ENCODE results near the gene BABAM2. TPM values are rescaled to one million over a fixed set of nuclear protein-coding genes. Genes with fewer than 3 reads are reported as not detected.
A peak's percentile ranks its signal among the peaks of the same experiment; 100 is the strongest.

Gene BABAM2
- polyA plus RNA-seq, 6 donors from 2014 or later: 50.3 to 58.3 (median 55.6) TPM

- H3K9me3 Mint-ChIP-seq: no peaks in the 10 kb centered on the region
- H3K4me3 Mint-ChIP-seq: no peak overlapping the region
- no peaks in the 10 kb centered on the region for H3K27me3 Mint-ChIP-seq
- ATAC-seq (ENCODE audit: low read depth in 2 of 2): no peak
- H3K27ac Mint-ChIP-seq: no peak overlapping the region
- peaks cover 3 to 7% of the 10 kb centered on the region in 2 donors for H3K36me3 Mint-ChIP-seq
- no peaks in the 10 kb centered on the region for H3K4me1 Mint-ChIP-seq
- no peak for DNase-seq
These were observed 396.1 kb downstream of the BABAM2 start for GRCh38 chr2:28286678-28287077.

- H3K36me3 Mint-ChIP-seq: peaks cover 5 to 7% of the 10 kb centered on the region in 2 donors
- no peaks in the 10 kb centered on the region for H3K27me3 Mint-ChIP-seq
- H3K27ac Mint-ChIP-seq: peak overlapping the region in 1 of 6 donors; percentile 8
- no peak overlapping the region for H3K4me3 Mint-ChIP-seq
- no peaks in the 10 kb centered on the region for H3K4me1 Mint-ChIP-seq
- ATAC-seq (ENCODE audit: low read depth in 2 of 2): no peak
- H3K9me3 Mint-ChIP-seq: no peaks in the 10 kb centered on the region
- no peak for DNase-seq
These were observed 396.9 kb downstream of the BABAM2 start for GRCh38 chr2:28287256-28287915.

GRCh38 chr2:28288620-28289019, 398.1 kb downstream of the BABAM2 start:
- Mint-ChIP-seq H3K4me1 (no peaks in the 10 kb centered on the region), H3K27me3 (no peaks in the 10 kb centered on the region), H3K4me3 (no peak overlapping the region), H3K36me3 (peaks cover 6 to 7% of the 10 kb centered on the region in 2 donors), H3K9me3 (no peaks in the 10 kb centered on the region), H3K27ac (no peak overlapping the region)
- DNase-seq (no peak), ATAC-seq (ENCODE audit: low read depth in 2 of 2) (no peak)

- DNase-seq (no peak), ATAC-seq (ENCODE audit: low read depth in 2 of 2) (no peak)
- Mint-ChIP-seq H3K4me1 (no peaks in the 10 kb centered on the region), H3K4me3 (no peak overlapping the region), H3K36me3 (peaks cover 6 to 7% of the 10 kb centered on the region in 2 donors), H3K27ac (no peak overlapping the region), H3K27me3 (no peaks in the 10 kb centered on the region), H3K9me3 (no peaks in the 10 kb centered on the region)
These were observed 401.4 kb downstream of the BABAM2 start for GRCh38 chr2:28291811-28292440.

GRCh38 chr2:28292491-28292890, 402.0 kb downstream of the BABAM2 start:
- Mint-ChIP-seq H3K27me3 (no peaks in the 10 kb centered on the region), H3K4me3 (no peak overlapping the region), H3K36me3 (peaks cover 3 to 6% of the 10 kb centered on the region in 2 donors), H3K4me1 (no peaks in the 10 kb centered on the region), H3K27ac (no peak overlapping the region), H3K9me3 (no peaks in the 10 kb centered on the region)
- ATAC-seq (ENCODE audit: low read depth in 2 of 2): no peak
- no peak for DNase-seq

- DNase-seq (no peak), ATAC-seq (ENCODE audit: low read depth in 2 of 2) (no peak)
- H3K27ac Mint-ChIP-seq: no peak overlapping the region
- no peaks in the 10 kb centered on the region for H3K9me3 Mint-ChIP-seq
- H3K27me3 Mint-ChIP-seq: no peaks in the 10 kb centered on the region
- H3K4me3 Mint-ChIP-seq: no peak overlapping the region
- H3K4me1 Mint-ChIP-seq: no peaks in the 10 kb centered on the region
- peaks cover 0 to 13% of the 10 kb centered on the region in 2 donors for H3K36me3 Mint-ChIP-seq
These were observed 402.9 kb downstream of the BABAM2 start for GRCh38 chr2:28293416-28293815.

- Mint-ChIP-seq H3K4me1 (no peaks in the 10 kb centered on the region), H3K27me3 (no peaks in the 10 kb centered on the region), H3K4me3 (no peak overlapping the region), H3K9me3 (no peaks in the 10 kb centered on the region), H3K36me3 (peaks cover 0 to 20% of the 10 kb centered on the region in 2 donors), H3K27ac (no peak overlapping the region)
- ATAC-seq (ENCODE audit: low read depth in 2 of 2): no peak
- DNase-seq: no peak
These were observed 403.9 kb downstream of the BABAM2 start for GRCh38 chr2:28294451-28294850.

- Mint-ChIP-seq H3K36me3 (peaks cover 11 to 22% of the 10 kb centered on the region in 2 donors), H3K4me3 (no peak overlapping the region), H3K4me1 (no peaks in the 10 kb centered on the region), H3K27me3 (no peaks in the 10 kb centered on the region), H3K9me3 (no peaks in the 10 kb centered on the region), H3K27ac (no peak overlapping the region)
- ATAC-seq (ENCODE audit: low read depth in 2 of 2) (no peak), DNase-seq (no peak)
These were observed 405.7 kb downstream of the BABAM2 start for GRCh38 chr2:28296243-28296642.

- ATAC-seq (ENCODE audit: low read depth in 2 of 2): no peak
- no peak overlapping the region for H3K27ac Mint-ChIP-seq
- no peak overlapping the region for H3K4me3 Mint-ChIP-seq
These were observed 406.4 kb downstream of the BABAM2 start for GRCh38 chr2:28296904-28297303.

GRCh38 chr2:28297531-28297930, 407.0 kb downstream of the BABAM2 start:
- ATAC-seq (ENCODE audit: low read depth in 2 of 2): no peak

More at GRCh38 chr2:28296904-28297303, 406.4 kb downstream of the BABAM2 start:
- no peaks in the 10 kb centered on the region for H3K4me1 Mint-ChIP-seq
- no peak for DNase-seq
- no peaks in the 10 kb centered on the region for H3K27me3 Mint-ChIP-seq
- peaks cover 0 to 2% (median 0%) of the 10 kb centered on the region in 7 donors for H3K9me3 Mint-ChIP-seq
- peaks cover 11 to 28% of the 10 kb centered on the region in 2 donors for H3K36me3 Mint-ChIP-seq

GRCh38 chr2:28298406-28298805, 407.9 kb downstream of the BABAM2 start:
- peak overlapping the region in 2 of 6 donors; percentile 20 to 39 for H3K27ac Mint-ChIP-seq
- H3K4me3 Mint-ChIP-seq: no peak overlapping the region
- H3K36me3 Mint-ChIP-seq: peaks cover 11 to 31% of the 10 kb centered on the region in 2 donors

More at GRCh38 chr2:28297531-28297930, 407.0 kb downstream of the BABAM2 start:
- DNase-seq: no peak
- H3K36me3 Mint-ChIP-seq: peaks cover 11 to 22% of the 10 kb centered on the region in 2 donors
- no peaks in the 10 kb centered on the region for H3K4me1 Mint-ChIP-seq
- H3K9me3 Mint-ChIP-seq: peaks cover 0 to 2% (median 0%) of the 10 kb centered on the region in 7 donors
- H3K27ac Mint-ChIP-seq: no peak overlapping the region
- H3K4me3 Mint-ChIP-seq: no peak overlapping the region
- no peaks in the 10 kb centered on the region for H3K27me3 Mint-ChIP-seq

GRCh38 chr2:28300485-28301341, 410.2 kb downstream of the BABAM2 start:
- Mint-ChIP-seq H3K4me1 (no peaks in the 10 kb centered on the region), H3K9me3 (peaks cover 0 to 15% (median 8%) of the 10 kb centered on the region in 7 donors), H3K27ac (no peak overlapping the region), H3K4me3 (no peak overlapping the region), H3K27me3 (no peaks in the 10 kb centered on the region), H3K36me3 (peaks cover 11 to 37% of the 10 kb centered on the region in 2 donors)
- DNase-seq (no peak), ATAC-seq (ENCODE audit: low read depth in 2 of 2) (no peak)

More at GRCh38 chr2:28298406-28298805, 407.9 kb downstream of the BABAM2 start:
- Mint-ChIP-seq H3K4me1 (no peaks in the 10 kb centered on the region), H3K27me3 (no peaks in the 10 kb centered on the region), H3K9me3 (peaks cover 0 to 3% (median 0%) of the 10 kb centered on the region in 7 donors)
- ATAC-seq (ENCODE audit: low read depth in 2 of 2) (no peak), DNase-seq (no peak)

GRCh38 chr2:28305202-28305601, 414.7 kb downstream of the BABAM2 start:
- no peaks in the 10 kb centered on the region for H3K4me1 Mint-ChIP-seq
- ATAC-seq (ENCODE audit: low read depth in 2 of 2): no peak
- H3K9me3 Mint-ChIP-seq: peaks cover 0 to 15% (median 8%) of the 10 kb centered on the region in 7 donors
- H3K27ac Mint-ChIP-seq: no peak overlapping the region
- no peaks in the 10 kb centered on the region for H3K27me3 Mint-ChIP-seq
- peaks cover 24 to 28% of the 10 kb centered on the region in 2 donors for H3K36me3 Mint-ChIP-seq
- H3K4me3 Mint-ChIP-seq: no peak overlapping the region
- no peak for DNase-seq

Data from naive B cell (primary cell).